Natural killer cell (primary cell): ENCODE measurements around the gene CD40. TPM values are rescaled to one million over a fixed set of nuclear protein-coding genes. Genes with fewer than 3 reads are reported as not detected.

ENCODE experiments used
- ATAC-seq, 3 donors: fragments of 150-1000 bp in 2 of 3; fragments of 200-7000 bp in 1 of 3; cut with Tn5 transposase; 1 replicate in 1 of 3; 2 replicates in 2 of 3; pipeline ENCODE4 v1.10.0; 2021; ENCODE audit warnings: mild to moderate bottlenecking in 2 of 3, moderate library complexity in 2 of 3
- DNase-seq, 2 donors: peaks; one replicate each; pipeline versions ENCODE4 v3.0.0 to v3.0.0-alpha.2; 2013 to 2021; ENCODE audit warnings: mixed read lengths in 1 of 2
- H3K27ac ChIP-seq: one replicate; pipeline ENCODE4 v1.5.1; 2013; ENCODE audit warnings: mild to moderate bottlenecking, low read length
- H3K27me3 ChIP-seq: one replicate; pipeline ENCODE4 v1.6.1; 2013; ENCODE audit warnings: low read length; ENCODE audit not compliant: control insufficient read depth, insufficient read depth
- H3K36me3 ChIP-seq: one replicate; pipeline ENCODE4 v1.6.1; 2013; ENCODE audit warnings: low read length; ENCODE audit not compliant: control insufficient read depth, insufficient read depth
- H3K4me1 ChIP-seq: one replicate; pipeline ENCODE4 v1.6.1; 2013; ENCODE audit warnings: low read length; ENCODE audit not compliant: control insufficient read depth, insufficient read depth
- H3K4me3 ChIP-seq: one replicate; pipeline ENCODE4 v1.5.1; 2013; ENCODE audit warnings: low read length
- H3K9me3 ChIP-seq: one replicate; pipeline ENCODE4 v1.6.1; 2013; ENCODE audit warnings: low read length; ENCODE audit not compliant: control insufficient read depth, insufficient read depth
- H3K27ac Mint-ChIP-seq, 2 donors: one replicate each; pipeline ENCODE4 v1.8.0; 2022; ENCODE audit warnings: mild to moderate bottlenecking in 2 of 2, mixed read lengths in 2 of 2, moderate library complexity in 1 of 2
- H3K27me3 Mint-ChIP-seq, 2 donors: one replicate each; pipeline ENCODE4 v1.8.0; 2022; ENCODE audit warnings: low read depth in 2 of 2, mixed read lengths in 2 of 2
- H3K36me3 Mint-ChIP-seq: one replicate; pipeline ENCODE4 v1.8.0; 2022; ENCODE audit warnings: mixed read lengths
- H3K4me1 Mint-ChIP-seq, 2 donors: one replicate each; pipeline ENCODE4 v1.8.0; 2022; ENCODE audit warnings: mixed read lengths in 2 of 2
- H3K4me3 Mint-ChIP-seq: one replicate; pipeline ENCODE4 v1.8.0; 2022; ENCODE audit warnings: mild to moderate bottlenecking, moderate library complexity, mixed read lengths
- H3K9me3 Mint-ChIP-seq, 2 donors: one replicate each; pipeline ENCODE4 v1.8.0; 2022; ENCODE audit warnings: mixed read lengths in 2 of 2
- CTCF ChIP-seq: fragments of 200-600 bp; IDR thresholded peaks from one replicate; pipeline ENCODE4 v1.8.0; 2022; ENCODE audit warnings: antibody characterized with exemption
- WGBS: methylation state at CpG from one replicate; pipeline ENCODE4 v1.1.7; 2013; ENCODE audit warnings: missing lambda C conversion rate; ENCODE audit not compliant: insufficient coverage; 5-methylcytosine and 5-hydroxymethylcytosine counted together
- intact Hi-C: fragments of 100-400 bp; cut with micrococcal nuclease; formaldehyde crosslinking; loops from one replicate; pipeline ENCODE4 v1.14.2; 2022
- total RNA-seq, 4 donors: library from RNA; stranded (reverse); fragments of 120-200 nt in 1 of 4; gene quantifications; one replicate each; pipeline versions ENCODE4 v1.2.3 to v1.2.4, GENCODE V29; 2013 to 2022

Gene CD40
- total RNA-seq, 3 donors from 2014 or later (not counting 1 experiment from before 2014, with no cell fraction given), result 7.1 to 9.1 (median 7.2) TPM

- Histone ChIP-seq H3K27ac (no peak overlapping the region), H3K27me3 (no peaks in the 10 kb centered on the region), H3K4me3 (no peak overlapping the region), H3K9me3 (no peaks in the 10 kb centered on the region), H3K4me1 (no peaks in the 10 kb centered on the region), H3K36me3 (peaks cover 54% of the 10 kb centered on the region)
- H3K4me1 Mint-ChIP-seq, result no peaks in the 10 kb centered on the region
- no peaks in the 10 kb centered on the region for H3K9me3 Mint-ChIP-seq
- no peak for TF ChIP-seq CTCF
- no peak overlapping the region for H3K4me3 Mint-ChIP-seq
- H3K27ac Mint-ChIP-seq, result no peak overlapping the region
- H3K36me3 Mint-ChIP-seq, result no peaks in the 10 kb centered on the region
- ATAC-seq (no peak), DNase-seq (no peak)
- 100% methylated on average over 2 of the region's 4 CpGs for WGBS
- H3K27me3 Mint-ChIP-seq, result no peaks in the 10 kb centered on the region
- intact Hi-C loops, result no loop called here
Measured at GRCh38 chr20:46073024-46073423, 45.1 kb upstream of the CD40 start.

GRCh38 chr20:46073443-46073842 lies 44.7 kb upstream of the CD40 start:
- TF ChIP-seq CTCF, result no peak
- H3K4me3 ChIP-seq, result no peak overlapping the region
- H3K9me3 Mint-ChIP-seq, result no peaks in the 10 kb centered on the region
- intact Hi-C loops, result no loop called here
- H3K36me3 ChIP-seq, result peaks cover 53% of the 10 kb centered on the region
- H3K4me3 Mint-ChIP-seq, result no peak overlapping the region
- H3K4me1 ChIP-seq, result no peaks in the 10 kb centered on the region
- H3K9me3 ChIP-seq, result no peaks in the 10 kb centered on the region
- DNase-seq (no peak), ATAC-seq (no peak)
- H3K27ac Mint-ChIP-seq, result peak overlapping the region in 1 of 2 donors; percentile 14
- no peaks in the 10 kb centered on the region for H3K27me3 ChIP-seq
- no peaks in the 10 kb centered on the region for H3K4me1 Mint-ChIP-seq
- 100% methylated on average over 1 of the region's 3 CpGs for WGBS
- no peaks in the 10 kb centered on the region for H3K27me3 Mint-ChIP-seq
- H3K27ac ChIP-seq, result no peak overlapping the region
- H3K36me3 Mint-ChIP-seq, result no peaks in the 10 kb centered on the region

GRCh38 chr20:46074006-46074405 lies 44.1 kb upstream of the CD40 start:
- no peaks in the 10 kb centered on the region for H3K9me3 ChIP-seq
- Mint-ChIP-seq H3K27me3 (no peaks in the 10 kb centered on the region), H3K36me3 (no peaks in the 10 kb centered on the region), H3K4me1 (no peaks in the 10 kb centered on the region), H3K4me3 (no peak overlapping the region), H3K9me3 (no peaks in the 10 kb centered on the region), H3K27ac (peak overlapping the region in 1 of 2 donors; percentile 14)
- intact Hi-C loops, result no loop called here
- H3K27me3 ChIP-seq, result no peaks in the 10 kb centered on the region
- no peak overlapping the region for H3K4me3 ChIP-seq
- WGBS, result 90% methylated on average over 2 of the region's 3 CpGs
- ATAC-seq, result no peak
- TF ChIP-seq CTCF, result no peak
- DNase-seq, result no peak
- H3K4me1 ChIP-seq, result no peaks in the 10 kb centered on the region
- H3K36me3 ChIP-seq, result peaks cover 55% of the 10 kb centered on the region
- no peak overlapping the region for H3K27ac ChIP-seq

- WGBS, result 96% methylated on average over 7 of the region's 7 CpGs
- intact Hi-C loops, result no loop called here
- H3K9me3 ChIP-seq, result no peaks in the 10 kb centered on the region
- Mint-ChIP-seq H3K4me1 (peaks cover 6 to 12% of the 10 kb centered on the region in 2 donors), H3K4me3 (no peak overlapping the region), H3K36me3 (no peaks in the 10 kb centered on the region), H3K27me3 (no peaks in the 10 kb centered on the region), H3K27ac (no peak overlapping the region), H3K9me3 (no peaks in the 10 kb centered on the region)
- no peak for TF ChIP-seq CTCF
- H3K27ac ChIP-seq, result no peak overlapping the region
- H3K27me3 ChIP-seq, result no peaks in the 10 kb centered on the region
- no peak overlapping the region for H3K4me3 ChIP-seq
- peaks cover 46% of the 10 kb centered on the region for H3K36me3 ChIP-seq
- no peak for DNase-seq
- no peaks in the 10 kb centered on the region for H3K4me1 ChIP-seq
- no peak for ATAC-seq
Measured at GRCh38 chr20:46076806-46077205, 41.3 kb upstream of the CD40 start.
